ENCODE results near the gene ITGB6. TPM values are rescaled to one million over a fixed set of nuclear protein-coding genes. Genes with fewer than 3 reads are reported as not detected.

The ITGB6 gene
- total and polyA plus RNA-seq, 2 of the 8 experiments (the other 6 are each of a cell fraction or from before 2014, with no cell fraction given) = not detected

- TF ChIP-seq ATF2 (IDR thresholded peaks at IDR 0.05; ENCODE audit: low read length) = no peak
- no peak for TF ChIP-seq ATF3 (IDR thresholded peaks at IDR 0.05; ENCODE audit: insufficient read depth, low read depth, low read length)
These were observed 3.4 kb upstream of the ITGB6 start (continued) for GRCh38 chr2:160203422-160203821.

Measured in H1 (cell line).